Measurements from ENCODE around the gene PDP2.
"Not testable (repeated sequence)": the region's sequence is repeated elsewhere in the genome, so short reads cannot be mapped to it uniquely, and the experiment has no call there.

PDP2 gene

DNA sequence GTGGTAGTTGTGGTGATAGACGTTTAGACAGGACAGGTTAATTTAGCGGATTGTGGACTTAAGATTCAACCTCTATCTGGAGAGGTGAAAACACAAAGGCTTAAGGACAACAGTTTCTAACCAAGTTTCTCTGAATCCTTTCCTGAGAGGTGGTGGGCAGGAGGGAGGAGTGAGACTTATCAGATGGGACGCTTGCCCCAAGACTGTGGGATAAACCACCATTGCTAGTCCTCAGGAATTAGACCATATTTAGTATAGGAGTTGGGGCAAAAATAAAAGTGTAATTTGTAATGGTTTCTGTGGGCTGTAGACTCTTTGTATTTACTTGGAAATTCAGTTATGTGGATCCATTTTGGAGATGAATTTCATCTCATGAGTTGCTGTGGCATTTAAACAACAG, 6.6 kb downstream of the PDP2 start:
- no peak for DNase-seq

DNA sequence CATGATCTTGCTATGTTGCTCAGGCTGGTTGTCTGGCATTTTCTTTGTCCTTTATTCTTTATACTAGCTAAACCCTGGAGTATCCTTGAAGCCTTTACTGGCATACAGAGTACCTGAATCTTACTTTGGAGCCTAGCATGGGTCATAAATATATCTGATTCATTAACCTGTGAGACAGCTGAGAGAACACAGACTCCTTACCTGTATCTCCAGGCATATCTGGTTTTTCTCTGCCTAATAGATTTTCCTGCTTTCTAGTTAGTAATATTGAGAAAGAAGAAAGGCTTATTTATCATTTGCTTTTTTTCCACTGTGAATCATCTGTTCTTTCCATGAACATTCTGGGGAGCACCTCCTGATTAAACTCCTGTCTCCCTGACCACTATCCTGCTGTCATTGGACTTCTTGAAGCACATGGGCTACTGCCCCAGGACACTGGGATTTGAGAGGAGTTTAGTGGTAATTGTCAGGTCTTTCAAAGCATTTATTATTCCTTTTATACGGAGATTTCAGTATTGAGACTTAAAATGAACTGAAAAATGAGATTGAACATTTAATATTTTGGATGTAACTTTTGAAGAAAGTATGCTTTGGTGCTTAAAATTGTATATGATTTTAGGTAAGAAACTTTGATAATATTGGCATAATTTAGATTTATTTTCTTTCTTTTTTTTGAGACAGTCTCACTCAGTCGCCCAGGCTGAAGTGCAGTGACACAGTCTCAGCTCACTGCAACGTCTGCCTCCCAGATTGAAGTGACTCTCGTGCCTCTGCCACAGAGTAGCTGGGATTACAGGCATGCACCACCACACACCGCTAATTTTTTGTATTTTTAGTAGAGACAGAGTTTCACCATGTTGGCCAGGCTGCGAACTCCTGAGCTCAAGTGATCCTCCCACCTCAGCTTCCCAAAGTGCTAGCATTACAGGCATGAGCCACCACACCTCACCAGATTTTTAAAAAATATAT, 8.6 kb downstream of the PDP2 start:
- DNase-seq, result no peak

DNA sequence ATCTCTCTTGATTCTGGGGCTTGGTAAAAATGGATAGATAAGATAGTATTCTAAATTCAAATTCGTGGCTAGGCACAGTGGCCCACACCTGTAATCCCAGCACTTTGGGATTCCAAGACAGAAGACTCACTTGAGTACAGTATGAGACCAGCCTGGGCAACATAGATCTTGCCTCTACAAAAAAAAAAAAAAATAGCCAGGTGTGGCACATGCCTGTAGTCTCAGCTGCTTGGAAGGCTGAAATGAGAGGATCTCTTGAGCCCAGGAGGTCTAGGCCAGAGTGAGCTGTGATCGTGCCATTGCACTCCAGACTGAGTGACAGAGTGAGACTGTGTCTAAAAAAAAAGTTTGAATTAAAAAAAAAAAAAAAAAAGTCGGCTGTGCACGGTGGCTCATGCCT, 9.3 kb downstream of the PDP2 start:
- DNase-seq, result no peak

DNA sequence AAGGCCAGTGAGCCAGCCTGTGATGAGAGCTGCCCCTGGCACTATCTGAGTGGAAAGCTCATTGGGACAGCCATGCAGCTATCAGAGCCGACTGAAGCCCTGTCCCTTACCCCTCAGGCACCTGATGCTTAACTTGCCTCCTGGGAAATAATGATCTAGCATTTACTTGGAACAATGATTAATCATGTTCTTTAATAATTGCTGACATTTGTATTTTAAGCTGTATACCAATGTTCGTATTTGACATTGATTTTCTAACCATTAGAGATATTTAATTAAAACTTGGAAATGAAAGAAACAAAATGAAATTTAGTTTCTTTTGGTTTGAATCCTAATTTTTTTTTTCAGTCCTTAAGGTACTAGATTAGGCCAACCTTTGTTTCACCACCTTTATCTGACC, 10.5 kb downstream of the PDP2 start:
- no peak for DNase-seq

DNA sequence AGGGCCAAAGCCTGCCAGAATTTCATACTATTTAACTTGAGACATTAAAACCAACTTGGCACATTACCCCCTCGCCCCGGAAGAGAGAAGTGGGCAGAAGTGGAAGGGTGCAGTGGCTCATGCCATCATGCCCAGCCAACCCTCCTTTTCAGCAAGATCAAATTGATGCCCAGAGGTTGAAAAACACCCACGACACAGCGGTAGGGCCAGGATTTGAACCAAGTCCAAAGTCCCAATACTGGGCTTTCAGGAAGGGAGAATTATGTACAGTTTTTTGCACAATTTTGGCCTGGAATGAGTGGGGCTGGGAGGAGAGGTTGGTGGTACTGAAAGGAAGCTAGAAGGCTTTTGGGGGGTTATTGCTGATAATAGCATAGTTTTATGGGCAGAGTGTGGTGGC, 11.0 kb downstream of the PDP2 start:
- no peak for DNase-seq

DNA sequence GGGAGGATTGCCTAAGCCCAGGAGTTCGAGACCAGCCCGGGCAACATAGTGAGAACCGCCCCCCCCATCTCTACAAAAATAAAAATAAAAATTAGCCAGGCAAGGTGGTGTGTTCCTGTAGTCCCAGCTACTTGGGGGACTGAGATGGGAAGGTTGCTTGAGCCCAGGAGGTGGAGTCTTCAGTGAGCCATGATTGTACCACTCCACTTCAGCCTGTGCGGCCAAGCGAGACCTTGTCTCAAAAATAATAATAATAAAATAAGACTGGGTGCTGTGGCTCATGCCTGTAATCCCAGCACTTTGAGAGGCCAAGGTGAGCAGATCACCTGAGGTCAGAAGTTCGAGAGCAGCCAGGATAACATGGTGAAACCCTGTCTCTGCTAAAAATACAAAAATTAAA, 11.5 kb downstream of the PDP2 start:
- no peak for DNase-seq

DNA sequence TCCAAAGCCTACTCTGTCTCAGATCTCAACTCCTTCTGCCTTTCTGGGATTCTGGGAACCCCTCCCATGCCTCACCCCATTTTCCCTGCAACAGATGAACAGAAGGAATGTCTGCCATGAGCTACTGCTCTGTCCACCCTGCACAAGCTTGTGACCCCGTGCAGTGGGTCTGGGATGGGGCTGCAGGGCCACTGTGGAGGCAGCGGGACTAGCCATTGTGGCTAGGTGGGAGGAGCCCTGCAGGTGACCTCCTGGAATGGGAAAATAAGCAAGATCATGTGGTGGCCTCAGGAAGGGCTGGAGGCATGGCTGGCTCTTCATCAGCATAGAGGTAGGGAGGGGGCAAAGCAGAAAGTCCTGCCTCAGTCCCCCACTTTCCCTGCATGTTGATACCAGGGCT, 13.7 kb downstream of the PDP2 start:
- DNase-seq, result no peak

DNA sequence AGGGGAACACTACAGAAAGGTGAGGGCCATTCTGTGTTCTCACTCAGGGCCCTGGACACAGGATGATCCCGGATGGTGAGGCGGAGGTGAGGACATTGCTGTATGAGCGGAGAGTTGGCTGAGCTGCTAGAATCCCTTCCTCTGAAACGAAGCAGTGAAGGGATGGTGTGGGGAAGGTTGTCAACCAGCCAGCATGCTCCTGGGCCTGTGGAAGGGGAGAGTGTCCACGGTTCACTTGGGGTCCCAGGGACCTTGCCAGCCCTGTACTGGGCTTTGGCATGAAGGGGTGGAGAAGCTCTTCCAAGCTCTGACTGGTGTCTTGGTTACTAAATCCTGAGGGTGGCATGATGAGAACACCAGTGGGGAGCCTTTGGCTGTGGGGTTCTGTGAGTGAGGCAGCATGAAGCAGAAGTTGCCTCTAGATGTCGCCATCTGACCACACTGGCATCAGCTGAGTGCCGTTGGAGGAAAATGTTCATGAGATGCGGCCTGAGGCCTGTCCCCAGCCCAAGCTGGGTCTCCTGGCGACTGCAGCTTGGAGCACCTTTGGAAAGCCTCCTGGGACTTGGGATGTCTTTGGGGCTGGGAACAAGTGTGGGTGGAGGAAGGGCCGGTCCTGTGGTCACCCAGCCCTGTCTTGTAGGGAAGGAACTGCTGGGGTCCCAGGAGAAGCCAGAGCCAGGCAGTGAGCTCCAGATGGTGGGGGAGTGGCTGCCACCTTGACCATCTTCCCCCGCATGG, 14.8 kb downstream of the PDP2 start:
- DNase-seq, result peak; percentile 2

DNA sequence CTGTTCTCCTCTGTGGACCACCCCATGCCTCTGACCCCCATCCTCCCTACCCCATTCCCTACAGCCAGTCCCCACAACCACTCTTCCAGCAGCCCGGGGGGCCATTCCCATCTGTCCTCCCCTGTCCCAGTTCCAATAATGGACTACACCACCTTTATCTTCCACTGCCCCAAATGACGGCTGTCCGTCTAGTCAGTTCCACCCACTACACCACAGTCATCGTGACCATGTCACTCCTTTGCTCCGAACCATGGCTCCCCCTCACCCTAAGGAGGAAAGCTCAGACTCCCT, 15.3 kb downstream of the PDP2 start:
- DNase-seq, result no peak

DNA sequence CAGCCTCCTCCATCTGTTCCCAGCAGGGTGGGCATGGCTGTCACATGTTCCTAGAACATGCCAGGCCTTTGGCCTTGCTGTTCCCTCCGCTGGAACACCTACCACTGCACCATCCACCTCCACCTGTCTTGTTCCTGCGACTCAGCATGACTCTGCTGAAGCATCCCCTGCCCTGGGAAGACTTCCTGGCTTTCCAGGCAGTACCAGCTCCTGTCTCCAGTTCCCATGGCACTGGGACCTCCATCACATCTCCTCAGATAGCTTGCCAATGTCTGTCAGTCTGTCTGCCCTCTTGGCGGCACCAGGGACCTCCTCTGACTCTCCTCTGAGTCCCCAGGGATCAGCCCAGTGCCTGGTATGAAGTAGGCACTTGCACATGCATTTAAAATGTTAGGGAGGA, 15.7 kb downstream of the PDP2 start:
- DNase-seq, result no peak

DNA sequence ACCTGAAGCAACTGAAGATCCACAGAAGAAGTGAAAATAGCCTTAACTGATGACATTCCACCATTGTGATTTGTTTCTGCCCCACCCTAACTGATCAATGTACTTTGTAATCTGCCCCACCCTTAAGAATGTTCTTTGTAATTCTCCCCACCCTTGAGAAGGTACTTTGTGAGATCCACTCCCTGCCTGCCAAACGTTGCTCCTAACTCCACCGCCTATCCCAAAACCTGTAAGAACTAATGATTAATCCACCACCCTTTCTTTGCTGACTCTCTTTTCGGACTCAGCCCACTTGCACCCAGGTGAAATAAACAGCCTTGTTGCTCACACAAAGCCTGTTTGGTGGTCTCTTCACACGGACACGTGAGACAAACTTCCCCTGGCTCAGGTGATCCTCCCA, 16.4 kb downstream of the PDP2 start:
- not testable (repeated sequence) for DNase-seq

DNA sequence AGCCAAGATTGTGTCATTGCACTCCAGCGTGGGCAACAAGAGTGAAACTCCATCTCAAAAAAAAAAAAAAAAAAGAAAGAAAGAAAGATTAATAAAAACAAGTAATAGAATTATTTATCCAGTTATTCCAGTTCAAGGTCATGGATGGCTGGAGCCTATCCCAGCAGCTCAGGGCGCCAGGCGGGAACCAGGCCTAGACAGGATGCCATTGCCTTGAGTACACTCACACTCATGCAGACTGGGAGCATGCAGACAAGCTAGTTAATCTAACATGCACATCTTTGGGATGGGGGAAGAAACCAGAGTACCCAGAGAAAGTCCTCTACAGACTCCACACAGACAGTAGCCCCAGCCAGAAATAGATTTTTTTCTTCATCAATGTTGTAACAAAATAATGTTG, 17.9 kb downstream of the PDP2 start:
- DNase-seq, result no peak

DNA sequence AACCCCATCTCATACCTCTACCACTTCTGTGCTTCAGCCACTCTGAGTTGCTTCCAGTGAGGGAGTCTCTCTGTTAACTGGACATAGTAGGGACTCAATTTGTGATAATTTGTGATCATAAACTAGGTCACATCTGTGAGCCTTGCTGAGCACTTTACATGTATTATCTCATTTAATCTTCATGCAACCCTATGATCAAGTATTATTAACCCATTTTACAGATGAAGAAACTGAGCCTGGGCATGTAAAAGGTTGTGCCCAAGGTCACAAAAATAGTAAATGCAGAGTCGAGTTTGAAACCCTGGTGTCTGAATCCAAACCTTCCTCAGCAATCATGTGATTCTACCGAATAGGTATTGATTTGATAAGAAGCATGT, 18.6 kb downstream of the PDP2 start:
- no peak for DNase-seq

DNA sequence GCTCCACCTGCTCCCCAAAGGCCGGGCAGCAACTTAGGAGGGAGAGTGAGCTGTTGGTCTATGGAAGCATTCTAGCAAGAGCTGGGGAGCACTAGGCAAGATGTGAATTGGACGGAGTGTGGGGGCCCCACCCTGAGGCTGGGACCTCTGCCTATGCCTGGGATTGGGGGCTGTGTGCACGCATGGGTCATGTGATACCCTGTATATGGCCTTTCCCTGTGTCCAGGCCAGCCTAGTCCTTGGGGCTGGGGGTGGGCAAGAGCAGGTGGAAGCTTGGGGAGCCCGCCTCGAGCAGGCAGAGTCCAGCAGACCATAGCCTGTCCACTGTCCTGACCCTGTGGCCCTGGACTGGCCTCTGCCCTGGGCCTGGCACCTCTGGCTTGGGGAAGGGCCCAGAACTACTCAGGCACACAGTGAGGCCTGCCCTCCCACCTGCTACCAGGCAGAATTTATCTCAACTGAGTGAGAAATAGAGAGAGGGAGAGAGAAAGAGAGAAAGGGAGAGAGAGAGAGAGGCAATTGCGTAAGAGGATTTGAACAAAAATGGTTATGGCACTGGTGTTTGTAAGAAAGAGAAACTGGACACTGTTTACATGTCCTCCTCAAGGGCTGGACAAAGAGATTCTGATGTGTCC, 19.1 kb downstream of the PDP2 start:
- peak; percentile 13 for DNase-seq

DNA sequence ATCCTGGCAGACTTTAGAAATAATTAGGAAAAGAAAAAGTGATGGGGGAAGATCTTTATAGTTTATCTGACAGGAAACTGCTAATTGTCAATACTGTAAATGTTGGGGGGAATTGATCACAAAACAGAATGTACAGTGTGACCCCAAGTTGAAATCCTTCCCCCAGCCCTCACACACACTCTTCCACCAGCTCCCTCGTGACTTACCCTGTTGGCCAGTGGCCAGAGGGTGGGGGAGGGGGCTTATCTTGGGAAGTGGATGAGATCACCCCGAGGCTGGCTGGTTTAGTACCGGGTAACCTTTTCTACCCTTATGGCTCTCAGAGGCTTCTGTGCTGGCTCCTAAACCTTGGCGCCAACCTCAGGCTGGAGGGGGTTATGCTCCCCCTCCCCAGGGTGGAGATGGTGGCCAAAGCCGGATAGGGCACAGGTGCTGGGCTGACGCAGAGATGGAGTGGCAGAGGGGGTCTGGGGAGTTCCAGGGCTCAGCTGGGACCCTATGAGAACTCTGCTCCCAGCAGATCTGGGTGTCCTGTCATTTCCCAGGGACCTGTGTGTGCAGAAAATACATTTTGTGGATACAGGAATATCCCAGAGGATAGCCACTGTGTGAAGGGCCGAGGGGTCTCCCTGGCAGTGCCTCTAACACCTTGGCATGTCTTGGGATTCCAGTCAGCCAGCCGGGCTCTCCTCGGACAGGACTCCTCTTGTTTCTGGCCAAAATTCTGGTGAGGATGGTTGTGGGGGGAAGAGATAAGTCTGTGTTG, 19.8 kb downstream of the PDP2 start:
- peak; percentile 43 for DNase-seq

DNA sequence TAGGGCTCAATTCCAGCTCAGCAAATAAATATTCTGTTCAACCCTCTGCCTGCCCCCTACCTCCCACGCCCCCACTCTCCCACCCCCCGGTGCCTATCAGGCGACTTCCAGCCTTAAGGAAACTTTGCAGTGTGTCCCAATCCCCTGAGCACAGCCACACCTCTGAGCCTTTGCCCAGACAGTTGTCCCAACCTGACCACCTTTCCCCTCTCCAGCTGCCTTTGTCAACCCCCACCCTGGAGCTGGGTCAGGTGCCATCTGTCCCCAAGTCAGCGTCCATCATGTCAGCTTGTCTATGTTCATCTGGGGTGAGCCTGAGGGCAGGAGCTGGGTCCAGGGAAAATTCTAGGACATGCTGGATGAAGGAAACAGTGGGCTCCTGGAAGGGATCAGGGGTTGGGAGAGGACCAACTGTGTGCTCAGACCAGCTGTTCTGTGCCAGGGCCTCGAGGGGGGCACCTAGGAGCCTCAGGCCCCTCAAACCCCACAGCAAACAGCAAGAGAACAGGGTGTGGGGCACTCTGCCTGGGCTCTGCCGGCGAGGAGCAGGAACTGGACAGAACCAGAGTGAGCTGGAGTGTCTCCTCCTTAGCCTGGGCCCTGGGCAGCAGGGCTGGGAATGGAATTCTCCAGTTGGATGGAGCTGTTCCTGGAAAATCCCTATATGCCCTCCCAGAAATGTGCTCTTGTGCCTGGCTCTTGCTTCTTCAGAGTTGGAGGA, 20.6 kb downstream of the PDP2 start:
- DNase-seq, result no peak

DNA sequence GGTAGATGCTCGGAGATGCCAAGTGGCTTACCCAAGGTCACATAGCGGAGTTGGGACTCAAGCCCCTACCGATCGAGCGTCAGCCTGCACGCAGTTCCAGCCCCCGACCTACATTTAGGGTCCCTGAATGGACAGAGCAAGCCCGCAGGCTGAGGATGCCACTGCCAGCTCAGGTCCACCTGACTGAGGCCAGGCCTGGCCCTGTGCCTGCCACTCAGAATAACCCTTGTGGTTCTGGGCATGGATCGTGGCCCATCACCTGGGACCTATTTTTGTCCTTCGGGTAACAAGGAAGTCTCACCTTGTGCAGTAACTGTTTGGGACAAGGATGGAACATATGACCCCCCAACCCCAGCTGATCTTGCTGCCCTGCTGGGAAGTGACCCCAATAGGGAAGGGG, 21.3 kb downstream of the PDP2 start:
- no peak for DNase-seq

DNA sequence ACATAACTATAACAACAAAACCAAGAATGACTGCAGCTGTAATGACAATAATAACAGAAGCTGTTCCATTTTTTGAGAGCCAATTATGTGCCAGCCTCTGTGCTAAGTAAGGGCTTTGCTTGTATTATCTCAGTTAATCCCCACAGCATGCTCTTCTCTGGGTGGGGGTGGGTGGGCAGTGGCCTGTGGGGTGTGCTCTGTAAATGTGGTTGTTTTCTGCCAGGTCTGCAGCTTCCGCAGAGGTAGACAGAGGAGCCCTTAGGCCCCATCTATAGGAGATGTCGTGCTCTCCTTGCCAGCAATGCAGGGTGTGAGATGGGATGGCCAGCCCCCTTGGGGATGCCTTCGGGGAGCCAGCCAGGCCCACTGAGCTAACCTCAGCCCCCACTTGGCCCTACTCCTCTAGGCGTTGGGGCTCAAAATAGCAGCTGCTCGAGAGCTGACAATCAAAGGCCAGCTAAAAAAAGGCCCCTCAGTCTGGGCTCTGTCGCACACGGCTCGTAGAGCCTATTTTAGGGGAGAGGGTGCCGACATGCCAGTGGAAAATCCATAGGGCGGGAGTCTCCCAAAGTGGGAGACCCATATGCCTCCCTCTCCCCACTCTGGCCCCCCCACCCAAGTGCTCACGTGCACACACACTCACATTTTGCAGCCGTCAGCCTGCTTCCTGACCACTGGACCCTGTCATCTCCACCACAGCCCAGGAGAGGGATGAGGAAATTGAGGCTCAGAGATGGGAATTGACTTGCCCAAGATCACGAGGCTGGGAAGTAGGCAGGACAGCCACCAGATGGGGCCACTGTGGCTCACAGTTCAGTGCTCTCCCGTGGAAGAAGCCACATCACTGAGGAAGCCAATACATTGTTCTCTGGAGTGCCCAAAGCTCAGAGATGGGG, 22.6 kb downstream of the PDP2 start:
- DNase-seq, result no peak

DNA sequence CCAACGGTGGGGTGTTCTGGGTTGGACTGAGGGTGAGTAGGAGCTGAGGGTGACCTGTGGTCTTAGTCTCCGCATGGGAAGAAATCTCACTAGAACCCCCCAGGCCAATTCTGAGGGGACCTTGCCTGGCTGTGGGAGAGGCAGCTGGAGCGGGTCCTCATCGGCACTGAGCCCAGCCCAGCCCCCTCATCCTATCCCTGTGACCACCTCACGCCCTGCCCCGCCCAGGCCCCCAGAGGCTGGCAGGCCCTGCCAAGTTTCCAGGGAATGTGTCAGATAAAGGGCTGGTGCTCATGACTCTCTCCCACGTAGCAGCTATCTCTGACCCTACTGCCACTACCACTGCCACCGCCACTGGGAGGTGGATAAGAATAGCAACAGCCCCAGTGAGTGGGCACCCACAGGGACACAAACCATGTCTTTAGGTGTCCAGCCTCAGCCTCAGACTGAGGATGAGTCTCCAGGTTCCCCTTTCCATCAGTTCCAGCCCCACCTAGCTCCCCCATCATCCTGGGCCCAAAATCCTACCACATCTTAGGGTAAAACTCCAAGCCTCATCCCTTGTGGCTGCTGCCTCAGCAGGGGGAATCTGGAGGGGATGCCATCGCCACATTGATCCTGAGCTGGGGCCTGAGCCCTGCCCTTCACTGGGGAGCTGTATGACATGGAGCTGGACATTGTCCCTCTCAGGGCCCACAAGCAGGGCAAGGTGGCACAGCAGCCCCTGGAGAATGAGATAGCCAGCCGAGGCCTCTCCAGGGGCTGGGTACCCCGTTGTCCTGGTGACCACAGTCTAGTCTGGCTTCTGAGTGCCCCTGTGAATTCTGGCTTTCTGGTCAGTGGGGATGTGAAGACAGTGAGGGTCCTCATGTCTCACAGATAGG, 23.5 kb downstream of the PDP2 start:
- DNase-seq, result no peak

DNA sequence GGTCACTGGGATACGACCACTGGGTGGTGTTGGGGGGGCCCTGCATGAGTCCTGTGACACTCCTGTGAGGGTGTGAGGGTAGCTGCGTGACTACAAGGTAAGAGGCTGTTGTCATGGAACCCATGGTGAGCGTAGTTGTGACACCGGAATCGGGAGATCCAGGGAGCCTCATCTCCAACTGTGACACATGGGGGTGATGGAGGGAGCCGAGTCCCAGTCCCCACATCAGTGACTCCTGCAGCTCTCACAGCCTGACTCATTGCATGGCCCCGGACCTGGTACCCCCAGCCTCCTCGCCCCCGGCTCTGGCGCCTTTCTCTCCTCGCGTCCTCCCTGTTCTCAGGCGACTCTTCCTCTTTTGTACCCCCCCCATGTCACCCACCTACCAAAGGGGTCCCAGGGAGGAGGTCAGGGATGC, 24.1 kb downstream of the PDP2 start:
- DNase-seq, result no peak

Data from NCI-H2029 (cell line).